ENCODE data around the gene TRABD. TPM values are rescaled to one million over a fixed set of nuclear protein-coding genes. Genes with fewer than 3 reads are reported as not detected.

TRABD gene
- total RNA-seq, 1 donor from 2014 or later = 33.1 TPM

GRCh38 chr22:50208939-50209892 lies 23.5 kb downstream of the TRABD start:
- Mint-ChIP-seq H3K4me1 (ENCODE audit: unreplicated experiment) (no peaks in the 10 kb centered on the region), H3K9me3 (ENCODE audit: unreplicated experiment) (no peaks in the 10 kb centered on the region), H3K27me3 (ENCODE audit: unreplicated experiment) (peaks cover 9% of the 10 kb centered on the region), H3K4me3 (ENCODE audit: unreplicated experiment) (no peak overlapping the region), H3K36me3 (ENCODE audit: low read depth, unreplicated experiment) (peaks cover 28% of the 10 kb centered on the region), H3K27ac (ENCODE audit: unreplicated experiment) (no peak overlapping the region)
- no peak for TF ChIP-seq CTCF (IDR thresholded peaks at IDR 0.05; ENCODE audit: unreplicated experiment)
- DNase-seq (ENCODE audit: low spot score) = no peak

DNA sequence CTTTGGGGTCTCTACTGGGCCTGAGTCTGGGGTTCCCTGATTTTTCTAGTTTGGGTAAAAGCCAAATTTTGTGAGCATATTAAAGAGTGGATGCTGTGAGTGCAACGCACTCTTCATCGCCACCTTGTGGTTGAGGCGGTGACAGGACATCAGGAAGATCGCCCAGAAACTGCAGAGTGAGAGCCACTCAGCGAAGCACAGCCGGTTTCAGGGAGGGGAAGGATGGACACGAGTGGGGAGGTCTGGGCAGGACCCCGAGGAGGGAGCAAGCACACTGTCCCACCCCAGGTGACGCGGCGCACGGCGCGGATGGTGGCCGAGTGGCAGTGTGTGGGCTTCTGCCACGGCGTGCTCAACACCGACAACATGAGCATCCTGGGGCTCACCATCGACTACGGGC lies 24.2 kb downstream of the TRABD start:
- H3K4me1 Mint-ChIP-seq (ENCODE audit: unreplicated experiment) = no peaks in the 10 kb centered on the region
- H3K4me3 Mint-ChIP-seq (ENCODE audit: unreplicated experiment) = peak overlapping the region; percentile 61
- peak; percentile 69 for DNase-seq (ENCODE audit: low spot score)
- H3K27me3 Mint-ChIP-seq (ENCODE audit: unreplicated experiment) = peaks cover 9% of the 10 kb centered on the region
- H3K27ac Mint-ChIP-seq (ENCODE audit: unreplicated experiment) = no peak overlapping the region
- peaks cover 30% of the 10 kb centered on the region for H3K36me3 Mint-ChIP-seq (ENCODE audit: low read depth, unreplicated experiment)
- peak; percentile 80 for TF ChIP-seq CTCF (IDR thresholded peaks at IDR 0.05; ENCODE audit: unreplicated experiment)
- no peaks in the 10 kb centered on the region for H3K9me3 Mint-ChIP-seq (ENCODE audit: unreplicated experiment)

DNA sequence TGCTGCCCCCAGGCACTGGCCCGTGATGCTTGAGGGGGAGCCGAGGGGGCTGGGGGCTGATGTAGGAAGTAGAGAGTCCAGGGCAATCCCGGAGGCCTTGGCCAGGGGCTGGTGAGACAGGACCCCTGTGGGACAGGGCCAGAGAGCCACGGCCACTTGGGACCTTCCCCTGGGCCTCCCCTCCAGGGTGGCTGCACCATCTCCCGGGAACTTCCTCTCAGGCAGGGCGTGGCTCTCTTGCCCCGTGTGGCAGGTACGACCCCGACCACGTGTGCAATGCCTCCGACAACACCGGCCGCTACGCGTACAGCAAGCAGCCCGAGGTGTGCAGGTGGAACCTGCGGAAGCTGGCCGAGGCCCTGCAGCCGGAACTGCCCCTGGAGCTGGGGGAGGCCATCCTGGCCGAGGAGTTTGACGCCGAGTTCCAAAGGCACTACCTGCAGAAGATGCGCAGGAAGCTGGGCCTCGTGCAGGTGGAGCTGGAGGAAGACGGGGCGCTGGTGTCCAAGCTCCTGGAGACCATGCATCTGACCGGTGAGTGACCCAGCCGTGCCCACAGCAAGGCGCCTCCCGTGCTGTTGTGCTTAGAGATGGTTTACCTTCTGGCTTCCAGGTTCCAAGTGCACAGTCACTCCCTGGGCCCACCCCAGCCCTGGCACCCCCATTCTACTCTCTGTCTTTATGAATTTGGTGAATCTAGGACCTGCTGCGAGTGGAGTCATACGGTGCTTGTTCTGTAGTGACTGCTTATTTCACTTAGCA lies 24.8 kb downstream of the TRABD start:
- H3K4me3 Mint-ChIP-seq (ENCODE audit: unreplicated experiment) = no peak overlapping the region
- H3K36me3 Mint-ChIP-seq (ENCODE audit: low read depth, unreplicated experiment) = peaks cover 28% of the 10 kb centered on the region
- TF ChIP-seq CTCF (IDR thresholded peaks at IDR 0.05; ENCODE audit: unreplicated experiment) = no peak
- no peak overlapping the region for H3K27ac Mint-ChIP-seq (ENCODE audit: unreplicated experiment)
- DNase-seq (ENCODE audit: low spot score) = no peak
- no peaks in the 10 kb centered on the region for H3K9me3 Mint-ChIP-seq (ENCODE audit: unreplicated experiment)
- peaks cover 9% of the 10 kb centered on the region for H3K27me3 Mint-ChIP-seq (ENCODE audit: unreplicated experiment)
- no peaks in the 10 kb centered on the region for H3K4me1 Mint-ChIP-seq (ENCODE audit: unreplicated experiment)

DNA sequence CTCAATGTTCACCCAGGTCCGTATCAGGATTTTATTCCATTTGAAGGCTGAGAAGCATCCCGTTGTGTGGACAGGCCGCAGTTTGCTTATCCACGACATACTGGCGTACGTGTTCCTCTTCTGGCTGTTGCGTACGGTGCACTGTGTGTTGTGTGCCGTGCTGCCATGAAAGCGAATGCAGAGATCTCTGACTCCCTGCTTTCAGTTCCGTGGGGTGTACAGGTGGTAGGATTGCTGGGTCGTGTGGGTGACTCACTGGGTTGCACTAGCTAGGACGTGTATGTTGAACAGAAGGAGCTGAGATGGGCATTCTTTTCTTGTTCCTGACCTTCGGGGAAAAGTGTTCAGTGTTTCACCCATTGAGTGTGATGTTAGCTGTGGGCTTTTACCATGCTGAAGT lies 25.4 kb downstream of the TRABD start:
- no peak for DNase-seq (ENCODE audit: low spot score)
- Mint-ChIP-seq H3K36me3 (ENCODE audit: low read depth, unreplicated experiment) (peaks cover 32% of the 10 kb centered on the region), H3K27ac (ENCODE audit: unreplicated experiment) (no peak overlapping the region), H3K27me3 (ENCODE audit: unreplicated experiment) (peaks cover 9% of the 10 kb centered on the region), H3K4me3 (ENCODE audit: unreplicated experiment) (peak overlapping the region; percentile 77), H3K9me3 (ENCODE audit: unreplicated experiment) (no peaks in the 10 kb centered on the region), H3K4me1 (ENCODE audit: unreplicated experiment) (no peaks in the 10 kb centered on the region)
- TF ChIP-seq CTCF (IDR thresholded peaks at IDR 0.05; ENCODE audit: unreplicated experiment) = no peak

Data from endothelial cell (in vitro differentiated cells).